ENCODE results near the gene AP2A2.
A peak's percentile ranks its signal among the peaks of the same experiment; 100 is the strongest.

The AP2A2 gene

GRCh38 chr11:1042626-1043562 lies 117.2 kb downstream of the AP2A2 start:
- DNase-seq = no peak

GRCh38 chr11:1043563-1044096 lies 118.0 kb downstream of the AP2A2 start:
- no peak for DNase-seq

- no peak for DNase-seq
These were observed 118.5 kb downstream of the AP2A2 start for GRCh38 chr11:1044160-1044559.

GRCh38 chr11:1047595-1048156 lies 122.0 kb downstream of the AP2A2 start:
- DNase-seq = no peak

GRCh38 chr11:1048375-1049070 lies 122.9 kb downstream of the AP2A2 start:
- no peak for DNase-seq

GRCh38 chr11:1049071-1049405 lies 123.4 kb downstream of the AP2A2 start:
- no peak for DNase-seq

DNA sequence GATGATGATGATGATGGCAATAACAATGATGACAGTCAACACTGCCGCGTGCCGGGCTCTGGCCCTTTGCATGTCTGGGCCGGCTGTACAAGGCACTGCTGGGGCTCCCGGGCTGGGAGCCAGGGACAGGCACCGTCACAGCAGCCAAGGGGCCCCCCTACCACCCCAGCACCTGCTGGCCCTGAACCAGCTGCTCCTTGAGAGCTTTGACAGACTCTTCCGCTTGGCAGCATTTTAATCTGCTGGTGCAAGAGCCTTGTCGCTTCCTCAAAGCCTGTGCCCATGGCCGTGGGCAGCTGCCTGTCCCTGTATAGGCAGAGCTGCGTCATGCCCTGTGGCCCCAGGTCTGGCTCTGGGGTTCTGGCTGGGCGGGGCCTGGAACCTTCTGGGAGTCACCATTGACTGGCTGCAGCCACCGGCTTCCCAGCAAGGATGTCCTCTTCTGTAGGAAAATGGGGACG lies 123.8 kb downstream of the AP2A2 start:
- peak; percentile 58 to 78 for DNase-seq

DNA sequence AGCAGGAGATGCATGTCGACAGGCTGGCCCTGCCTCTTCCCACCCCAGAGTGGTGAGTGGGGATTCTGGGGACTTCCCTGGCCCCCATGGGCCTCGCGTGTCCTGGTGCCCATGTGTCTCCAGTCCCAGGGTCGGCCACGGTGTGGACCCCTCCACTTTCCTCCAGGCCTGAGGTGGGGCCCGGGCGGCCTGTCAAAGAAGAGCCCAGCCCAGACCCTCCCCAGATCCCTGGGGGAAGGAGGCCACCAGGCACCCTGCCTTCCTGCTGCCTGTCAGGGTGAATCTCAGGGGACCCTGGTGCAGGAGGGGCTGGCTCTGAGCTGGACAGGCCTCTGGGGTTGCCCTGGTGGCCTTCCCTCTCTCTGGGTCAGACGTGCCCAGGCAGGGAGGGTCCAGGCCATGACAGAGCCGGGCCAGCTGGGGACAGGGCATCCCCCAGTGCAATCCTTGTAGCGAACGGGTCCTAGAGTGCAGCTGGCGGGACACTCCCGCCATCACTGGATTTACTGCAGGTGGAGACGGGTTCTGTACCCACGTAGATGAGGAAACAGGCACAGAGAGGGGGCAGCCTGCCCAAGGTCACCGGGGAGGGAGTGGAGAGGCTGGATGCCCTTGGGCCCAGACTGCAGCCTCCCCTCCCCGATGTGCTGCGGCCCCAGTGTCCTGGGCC lies 124.4 kb downstream of the AP2A2 start:
- no peak for DNase-seq

DNA sequence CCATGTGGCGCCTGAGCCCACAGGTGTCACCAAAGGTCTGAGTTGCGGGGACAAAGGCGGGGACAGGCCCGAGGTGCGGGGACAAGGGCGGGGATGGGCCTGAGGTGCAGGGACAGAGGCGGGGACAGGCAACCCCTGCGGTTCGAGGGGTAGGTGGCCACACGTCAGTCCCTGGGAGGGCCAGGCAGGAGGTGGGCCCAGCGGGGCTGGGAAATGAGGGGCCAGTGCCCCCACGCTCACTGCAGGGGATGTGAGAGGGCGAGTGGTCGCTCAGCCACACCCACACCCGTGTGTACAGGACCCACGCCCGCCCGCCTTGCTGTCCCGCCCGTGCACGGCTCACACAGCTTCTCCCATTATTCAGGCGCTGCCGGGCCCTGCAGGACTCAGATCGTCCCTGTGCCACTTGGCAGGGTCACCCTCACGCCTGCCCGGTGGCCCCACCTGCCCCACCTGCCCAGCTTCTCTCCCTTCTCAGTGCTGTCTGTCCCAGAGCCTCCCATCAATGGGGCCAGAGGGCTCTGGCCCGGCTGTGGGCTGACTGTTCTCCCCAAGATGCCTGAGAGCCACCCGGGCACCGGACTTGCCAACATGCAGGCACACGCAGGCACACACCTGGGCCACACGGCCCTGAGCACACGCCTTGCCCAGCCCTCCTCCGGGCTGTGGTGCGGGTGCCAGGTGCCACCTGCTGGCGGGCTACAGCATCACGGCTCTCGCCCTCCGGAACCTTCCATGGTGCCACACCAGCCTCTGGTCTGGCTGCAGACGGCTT lies 125.1 kb downstream of the AP2A2 start:
- peak; percentile 65 to 70 for DNase-seq

- no peak for DNase-seq
These were observed 125.9 kb downstream of the AP2A2 start for GRCh38 chr11:1051356-1052132.

GRCh38 chr11:1052133-1053011 lies 126.7 kb downstream of the AP2A2 start:
- DNase-seq = no peak

DNA sequence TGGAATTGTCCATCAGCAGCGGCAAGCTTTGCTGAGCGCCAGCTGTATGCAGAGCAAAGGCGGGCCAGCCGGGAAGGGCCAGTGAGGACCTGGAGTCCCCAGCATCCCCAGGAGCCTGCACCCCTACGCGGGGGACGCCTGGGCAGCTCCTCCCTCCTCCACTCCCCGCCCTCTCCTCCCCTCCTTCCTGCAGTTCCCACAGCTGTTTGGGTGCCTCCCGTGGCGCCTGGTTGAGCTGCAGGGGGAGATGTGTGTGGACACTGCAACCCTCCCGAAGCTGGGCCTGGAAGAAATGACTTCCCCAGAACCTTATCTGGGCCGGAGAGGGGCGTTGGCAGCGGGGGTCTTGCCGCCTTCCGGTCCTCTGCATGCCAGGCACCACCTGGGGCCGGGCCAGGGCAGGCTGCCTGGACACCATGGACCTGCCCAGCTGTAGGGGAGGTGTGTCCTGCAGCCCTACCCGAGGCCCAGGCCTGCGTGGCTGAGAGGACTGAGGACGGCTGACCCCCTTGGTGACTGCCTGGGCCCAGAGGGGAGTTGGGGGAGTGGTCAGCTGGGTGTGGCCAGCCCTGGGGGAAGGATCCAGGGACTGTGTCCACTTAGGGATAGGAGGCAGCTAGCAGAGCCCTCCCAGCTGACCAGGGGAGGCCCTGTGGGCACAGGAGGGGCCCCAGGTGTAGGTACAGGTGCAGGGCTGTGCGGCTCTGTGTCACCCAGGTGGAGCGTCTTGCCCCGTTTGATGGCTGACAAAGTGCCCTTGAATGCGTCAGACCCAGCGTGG lies 127.6 kb downstream of the AP2A2 start:
- DNase-seq = no peak

DNA sequence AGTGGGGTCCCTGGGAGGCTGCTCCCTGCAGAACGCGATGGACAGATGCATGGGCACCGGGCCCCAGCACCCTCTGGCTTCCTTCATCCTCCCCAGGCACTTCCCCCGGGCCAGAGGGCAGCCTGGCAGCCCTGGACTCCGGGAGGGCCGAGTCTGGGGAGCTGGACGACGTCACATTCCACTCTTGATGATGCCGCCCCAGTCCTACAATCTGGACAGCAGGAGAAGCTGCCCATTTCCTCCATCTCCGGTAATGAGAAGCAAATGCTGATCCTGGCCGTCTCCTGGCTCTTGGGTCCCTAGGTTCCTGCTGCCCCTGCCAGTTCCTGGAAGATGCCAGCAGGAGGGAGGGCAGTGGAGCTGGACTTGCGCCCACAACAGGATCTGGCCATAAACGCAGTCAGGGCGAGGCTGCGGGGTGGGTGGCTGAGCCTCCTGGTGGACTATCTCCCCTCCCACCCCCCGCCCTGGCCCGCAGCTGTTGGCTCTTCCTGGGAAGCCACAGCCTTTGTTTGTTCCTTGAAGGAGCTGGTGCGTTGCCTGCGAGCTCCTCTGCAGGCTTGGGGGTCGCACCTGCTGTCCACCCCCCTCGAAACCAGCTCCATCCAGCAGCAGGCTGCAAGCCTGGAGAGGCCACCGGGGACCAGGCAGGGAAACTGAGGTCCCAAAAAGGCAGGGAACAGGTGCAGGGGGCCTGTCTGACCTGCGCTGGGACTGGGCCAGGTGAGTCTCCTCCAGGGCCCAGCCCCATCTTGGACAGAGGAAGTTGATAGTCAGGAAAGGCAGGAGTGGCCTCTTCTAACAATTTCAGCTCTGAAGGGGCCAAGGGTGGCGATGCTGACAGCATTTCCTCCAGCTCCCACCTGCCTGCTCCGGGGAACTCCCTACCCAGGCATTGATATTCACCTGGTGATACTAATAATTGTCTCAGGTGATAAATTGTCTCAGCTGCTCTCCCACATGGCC lies 128.8 kb downstream of the AP2A2 start:
- no peak for DNase-seq

GRCh38 chr11:1055109-1055703 lies 129.5 kb downstream of the AP2A2 start:
- no peak for DNase-seq

GRCh38 chr11:1055990-1056771 lies 130.5 kb downstream of the AP2A2 start:
- DNase-seq = no peak

DNA sequence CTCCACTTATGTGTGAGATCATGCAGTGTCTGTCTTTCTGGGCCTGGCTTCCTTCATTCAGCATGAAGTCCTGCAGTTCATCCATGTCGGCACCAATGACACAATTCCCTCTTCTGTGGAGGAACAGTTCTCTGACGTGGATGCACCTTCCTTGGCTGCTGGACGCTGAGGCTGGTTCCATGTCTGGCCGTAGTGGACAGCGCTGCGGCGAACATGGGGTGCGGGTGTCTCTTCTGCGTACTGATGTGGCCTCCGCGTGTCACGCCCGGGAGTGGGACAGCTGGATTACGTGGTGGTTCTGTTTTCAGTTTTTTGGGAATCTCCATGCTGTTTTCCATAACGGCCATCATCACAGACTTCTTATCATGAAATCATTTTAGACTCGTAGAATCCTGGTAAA lies 132.1 kb downstream of the AP2A2 start:
- no peak for DNase-seq

DNA sequence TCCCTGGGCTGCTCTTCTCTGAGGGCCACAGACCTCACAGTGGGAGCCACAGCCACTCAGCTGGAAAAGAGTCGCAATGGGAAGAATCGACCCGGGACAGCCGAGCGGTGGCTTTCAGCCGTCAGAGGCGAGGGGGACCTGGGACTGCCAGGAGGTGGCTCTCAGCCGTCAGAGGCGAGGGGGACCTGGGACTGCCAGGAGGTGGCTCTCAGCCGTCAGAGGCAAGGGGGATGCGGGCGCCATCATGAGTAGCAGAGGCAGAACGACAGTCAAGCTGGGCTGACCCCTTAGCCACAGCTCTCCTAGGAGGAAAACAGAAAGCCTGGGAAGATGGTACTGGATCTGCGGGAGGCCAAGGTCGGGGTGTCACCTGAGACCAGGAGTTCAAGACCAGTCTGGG lies 134.1 kb downstream of the AP2A2 start:
- no peak for DNase-seq

All from inflammatory macrophage (primary cell).